T-helper 1 cell treated with Interleukin-12 subunit alpha and Interleukin-12 subunit beta and Interleukin-4 antibody, amounts not matched to agents 30 μg/mL and 1 μg/mL, for 36 hours (primary cell): ENCODE measurements around the gene ACOX3.
"Not testable (repeated sequence)": the region's sequence is repeated elsewhere in the genome, so short reads cannot be mapped to it uniquely, and the experiment has no call there.

Source experiments
- H3K27ac Mint-ChIP-seq: one replicate; pipeline ENCODE4 v1.8.0; 2021; ENCODE audit warnings: mild to moderate bottlenecking, mixed read lengths
- H3K27me3 Mint-ChIP-seq: one replicate; pipeline ENCODE4 v1.8.0; 2021; ENCODE audit warnings: low read depth, mixed read lengths
- H3K36me3 Mint-ChIP-seq: one replicate; pipeline ENCODE4 v1.8.0; 2021; ENCODE audit warnings: low read depth, mixed read lengths
- H3K4me1 Mint-ChIP-seq: one replicate; pipeline ENCODE4 v1.8.0; 2021; ENCODE audit warnings: low read depth, mixed read lengths
- H3K4me3 Mint-ChIP-seq: one replicate; pipeline ENCODE4 v1.8.0; 2021; ENCODE audit warnings: mild to moderate bottlenecking, moderate library complexity, mixed read lengths
- H3K9me3 Mint-ChIP-seq: one replicate; pipeline ENCODE4 v1.8.0; 2021; ENCODE audit warnings: mixed read lengths

ACOX3 gene

DNA sequence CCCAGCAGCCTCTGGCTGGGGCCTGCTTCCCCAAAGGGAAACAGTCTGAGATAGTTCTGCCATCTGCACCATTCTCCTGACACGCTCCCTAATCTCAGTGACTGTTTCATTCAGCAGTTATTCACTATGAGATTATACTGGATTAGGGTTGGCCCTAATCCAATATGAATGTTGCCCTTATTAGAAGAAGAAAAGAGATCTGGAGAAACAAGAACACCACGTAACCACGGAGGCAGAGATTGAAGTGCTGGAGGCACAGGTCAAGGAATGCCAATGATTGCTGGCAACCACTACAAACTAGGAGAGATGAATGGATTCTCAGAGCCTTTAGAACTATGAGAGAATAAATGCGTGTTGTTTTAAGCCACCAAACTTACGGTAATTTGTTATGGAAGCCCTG is 7.4 kb downstream of the ACOX3 start:
- Mint-ChIP-seq H3K4me1 (peaks cover 29% of the 10 kb centered on the region), H3K36me3 (peaks cover 4% of the 10 kb centered on the region), H3K27ac (no peak overlapping the region)

GRCh38 chr4:8431553-8431952 is 9.0 kb downstream of the ACOX3 start:
- H3K27ac Mint-ChIP-seq = no peak overlapping the region

More for the DNA sequence above, 7.4 kb downstream of the ACOX3 start:
- Mint-ChIP-seq H3K9me3 (no peaks in the 10 kb centered on the region), H3K4me3 (no peak overlapping the region), H3K27me3 (no peaks in the 10 kb centered on the region)

GRCh38 chr4:8428288-8429097 is 12.0 kb downstream of the ACOX3 start:
- Mint-ChIP-seq H3K27ac (peak overlapping the region; percentile 87), H3K4me3 (peak overlapping the region; percentile 93), H3K27me3 (no peaks in the 10 kb centered on the region), H3K36me3 (peaks cover 2% of the 10 kb centered on the region), H3K4me1 (peaks cover 16% of the 10 kb centered on the region), H3K9me3 (no peaks in the 10 kb centered on the region)

More at GRCh38 chr4:8431553-8431952, 9.0 kb downstream of the ACOX3 start:
- Mint-ChIP-seq H3K4me1 (peaks cover 28% of the 10 kb centered on the region), H3K4me3 (no peak overlapping the region), H3K27me3 (no peaks in the 10 kb centered on the region), H3K36me3 (peaks cover 4% of the 10 kb centered on the region), H3K9me3 (no peaks in the 10 kb centered on the region)

- Mint-ChIP-seq H3K27me3 (no peaks in the 10 kb centered on the region), H3K4me1 (peaks cover 14% of the 10 kb centered on the region), H3K4me3 (peak overlapping the region; percentile 93), H3K9me3 (no peaks in the 10 kb centered on the region), H3K36me3 (no peaks in the 10 kb centered on the region), H3K27ac (peak overlapping the region; percentile 86)
Observed at GRCh38 chr4:8427761-8428287, 12.7 kb downstream of the ACOX3 start.

GRCh38 chr4:8427262-8427661 is 13.3 kb downstream of the ACOX3 start:
- Mint-ChIP-seq H3K27ac (peak overlapping the region; percentile 29), H3K4me3 (peak overlapping the region; percentile 93), H3K36me3 (no peaks in the 10 kb centered on the region), H3K9me3 (no peaks in the 10 kb centered on the region), H3K27me3 (no peaks in the 10 kb centered on the region), H3K4me1 (peaks cover 14% of the 10 kb centered on the region)

GRCh38 chr4:8422786-8423185 is 17.7 kb downstream of the ACOX3 start:
- H3K36me3 Mint-ChIP-seq = peaks cover 4% of the 10 kb centered on the region
- H3K4me3 Mint-ChIP-seq = no peak overlapping the region
- no peaks in the 10 kb centered on the region for H3K9me3 Mint-ChIP-seq
- H3K27ac Mint-ChIP-seq = no peak overlapping the region
- no peaks in the 10 kb centered on the region for H3K27me3 Mint-ChIP-seq
- peaks cover 17% of the 10 kb centered on the region for H3K4me1 Mint-ChIP-seq

- H3K27ac Mint-ChIP-seq = no peak overlapping the region
- H3K9me3 Mint-ChIP-seq = no peaks in the 10 kb centered on the region
- H3K36me3 Mint-ChIP-seq = peaks cover 4% of the 10 kb centered on the region
- H3K4me3 Mint-ChIP-seq = no peak overlapping the region
- peaks cover 18% of the 10 kb centered on the region for H3K4me1 Mint-ChIP-seq
- H3K27me3 Mint-ChIP-seq = no peaks in the 10 kb centered on the region
Observed at GRCh38 chr4:8422327-8422726, 18.2 kb downstream of the ACOX3 start.

DNA sequence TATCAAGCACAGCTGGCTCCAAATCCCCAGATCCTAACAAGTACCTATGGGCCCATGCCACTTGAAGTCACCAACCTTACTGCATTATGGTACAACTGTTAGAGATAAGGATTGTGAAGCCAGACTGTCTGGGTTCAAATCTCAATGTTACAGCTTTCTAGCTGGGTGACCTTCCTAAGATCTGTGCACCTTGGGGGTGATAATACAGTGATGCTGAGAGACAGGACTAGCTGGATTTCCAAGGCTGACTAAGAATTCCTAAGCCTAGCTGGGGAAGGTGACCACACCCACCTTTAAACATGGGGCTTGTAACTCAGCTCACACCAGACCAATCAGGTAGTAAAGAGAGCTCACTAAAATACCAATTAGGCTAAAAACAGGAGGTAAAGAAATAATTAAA is 20.4 kb downstream of the ACOX3 start:
- not testable (repeated sequence) for H3K9me3 Mint-ChIP-seq, H3K36me3 Mint-ChIP-seq, H3K4me3 Mint-ChIP-seq, H3K27me3 Mint-ChIP-seq, H3K27ac Mint-ChIP-seq, H3K4me1 Mint-ChIP-seq

GRCh38 chr4:8419222-8420041 is 21.1 kb downstream of the ACOX3 start:
- Mint-ChIP-seq H3K9me3 (no peaks in the 10 kb centered on the region), H3K4me3 (peak overlapping the region; percentile 12), H3K36me3 (peaks cover 10% of the 10 kb centered on the region), H3K27me3 (no peaks in the 10 kb centered on the region), H3K4me1 (peaks cover 11% of the 10 kb centered on the region), H3K27ac (peak overlapping the region; percentile 83)

DNA sequence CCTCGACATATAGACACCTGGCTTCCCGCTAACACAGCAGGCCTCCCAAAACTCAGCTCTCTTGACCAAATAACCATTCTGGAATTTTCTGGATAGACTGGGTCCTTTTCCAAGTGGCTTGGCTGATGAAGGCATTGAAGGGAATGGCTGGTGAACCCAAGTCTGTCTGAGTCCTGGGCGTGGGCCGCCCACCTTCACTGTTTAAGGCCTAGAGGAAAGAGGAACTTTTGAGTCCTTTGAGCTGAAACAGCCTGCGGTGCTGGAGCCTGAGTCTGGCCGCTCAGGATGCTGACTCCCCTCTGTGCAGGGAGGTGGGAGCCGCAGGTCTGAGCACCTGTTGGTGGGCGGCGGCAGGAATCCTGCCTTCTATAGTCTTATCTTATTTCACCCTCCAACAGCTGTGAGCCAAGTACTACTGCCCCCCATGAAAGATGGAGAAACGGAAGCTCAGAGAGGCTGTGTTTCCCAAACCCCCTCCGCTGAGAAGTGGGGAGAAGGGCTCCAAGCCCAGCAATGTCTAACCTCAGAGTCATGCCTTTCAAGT is 23.4 kb downstream of the ACOX3 start:
- H3K4me1 Mint-ChIP-seq = peaks cover 17% of the 10 kb centered on the region
- peaks cover 15% of the 10 kb centered on the region for H3K36me3 Mint-ChIP-seq
- no peak overlapping the region for H3K4me3 Mint-ChIP-seq
- H3K27ac Mint-ChIP-seq = no peak overlapping the region
- no peaks in the 10 kb centered on the region for H3K27me3 Mint-ChIP-seq
- H3K9me3 Mint-ChIP-seq = no peaks in the 10 kb centered on the region

DNA sequence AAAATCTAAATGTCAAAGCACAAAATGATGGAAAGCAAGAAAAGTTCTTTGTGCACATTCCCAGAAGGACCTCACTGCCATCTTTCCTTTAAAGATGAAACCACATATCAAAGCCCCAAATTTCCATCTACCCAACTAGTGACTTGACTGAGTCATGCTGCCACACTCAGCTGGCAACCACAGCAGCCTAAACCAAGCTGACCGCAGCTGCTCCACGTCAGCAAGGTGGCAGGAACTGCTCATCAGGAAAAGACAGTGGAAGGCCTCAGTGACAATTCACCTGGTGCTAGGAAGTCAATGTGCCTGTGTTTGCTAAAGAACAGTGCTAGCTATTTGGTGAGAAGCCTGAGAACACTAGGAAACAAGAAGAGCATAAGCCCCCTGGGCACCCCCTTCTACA is 26.1 kb downstream of the ACOX3 start:
- H3K27me3 Mint-ChIP-seq = no peaks in the 10 kb centered on the region
- no peak overlapping the region for H3K4me3 Mint-ChIP-seq
- peaks cover 19% of the 10 kb centered on the region for H3K4me1 Mint-ChIP-seq
- peaks cover 12% of the 10 kb centered on the region for H3K36me3 Mint-ChIP-seq
- H3K9me3 Mint-ChIP-seq = no peaks in the 10 kb centered on the region
- H3K27ac Mint-ChIP-seq = peak overlapping the region; percentile 42

DNA sequence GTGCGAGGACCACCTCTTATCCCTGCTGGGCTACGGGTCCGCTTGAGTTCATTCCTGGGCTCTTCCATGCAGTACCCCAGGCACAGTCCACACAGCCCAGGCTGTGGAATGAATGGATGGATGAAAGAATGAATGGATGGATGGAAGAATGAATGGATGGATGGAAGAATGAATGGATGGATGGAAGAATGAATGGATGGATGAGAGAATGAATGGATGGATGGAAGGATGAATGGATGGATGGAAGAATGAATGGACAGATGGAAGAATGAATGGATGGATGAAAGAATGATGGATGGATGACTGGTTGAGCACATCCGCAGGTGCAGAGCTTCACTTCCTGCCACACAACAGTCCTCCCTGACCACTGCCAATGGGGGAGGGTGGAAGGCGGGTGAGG is 28.2 kb downstream of the ACOX3 start:
- Mint-ChIP-seq H3K27me3 (no peaks in the 10 kb centered on the region), H3K9me3 (no peaks in the 10 kb centered on the region), H3K4me3 (no peak overlapping the region), H3K4me1 (peaks cover 21% of the 10 kb centered on the region), H3K27ac (no peak overlapping the region), H3K36me3 (peaks cover 12% of the 10 kb centered on the region)

- Mint-ChIP-seq H3K4me1 (peaks cover 21% of the 10 kb centered on the region), H3K27me3 (no peaks in the 10 kb centered on the region), H3K36me3 (peaks cover 12% of the 10 kb centered on the region), H3K4me3 (no peak overlapping the region), H3K27ac (no peak overlapping the region), H3K9me3 (no peaks in the 10 kb centered on the region)
Observed at GRCh38 chr4:8411351-8412180, 29.0 kb downstream of the ACOX3 start.
